GM21515 (cell line): ENCODE measurements around the gene HAO1.
"Not testable (repeated sequence)": the region's sequence is repeated elsewhere in the genome, so short reads cannot be mapped to it uniquely, and the experiment has no call there.

Experiments used
- ATAC-seq: cut with Tn5 transposase; IDR thresholded peaks from one replicate; pipeline ENCODE4 v1.9.1; 2021; ENCODE audit not compliant: unreplicated experiment

Gene HAO1

GRCh38 chr20:7858734-7859250 lies 81.5 kb downstream of the HAO1 start:
- ATAC-seq = no peak

GRCh38 chr20:7856756-7857155 lies 83.5 kb downstream of the HAO1 start:
- no peak for ATAC-seq

GRCh38 chr20:7855545-7855944 lies 84.7 kb downstream of the HAO1 start:
- no peak for ATAC-seq

GRCh38 chr20:7853493-7853892 lies 86.8 kb downstream of the HAO1 start:
- ATAC-seq = no peak

- ATAC-seq = no peak
These were observed 89.3 kb downstream of the HAO1 start for GRCh38 chr20:7850775-7851490.

- no peak for ATAC-seq
These were observed 90.6 kb downstream of the HAO1 start for GRCh38 chr20:7849675-7850074.

- no peak for ATAC-seq
These were observed 91.9 kb downstream of the HAO1 start for GRCh38 chr20:7848351-7848750.

GRCh38 chr20:7843613-7844012 lies 96.6 kb downstream of the HAO1 start:
- ATAC-seq = no peak

GRCh38 chr20:7841971-7842310 lies 98.3 kb downstream of the HAO1 start:
- no peak for ATAC-seq

- ATAC-seq = no peak
These were observed 98.8 kb downstream of the HAO1 start for GRCh38 chr20:7841291-7841970.

GRCh38 chr20:7836076-7836475 lies 104.2 kb downstream of the HAO1 start:
- no peak for ATAC-seq

GRCh38 chr20:7834441-7834840 lies 105.8 kb downstream of the HAO1 start:
- not testable (repeated sequence) for ATAC-seq
